ENCODE results near the gene IL1R1. TPM values are rescaled to one million over a fixed set of nuclear protein-coding genes. Genes with fewer than 3 reads are reported as not detected.

IL1R1 gene
- total and polyA plus RNA-seq, 10 of the 15 experiments (the other 5 are each of a cell fraction or from before 2014, with no cell fraction given), result 0.17 to 13.2 (median 0.53) TPM

- WGBS (ENCODE audit: insufficient coverage, insufficient replicate concordance, low lambda C conversion rate, missing lambda C conversion rate), result 44% methylated on average over 3 of the region's 3 CpGs
- Histone ChIP-seq H2AFZ (ENCODE audit: control insufficient read depth, low read depth, low read length) (no peak overlapping the region), H3K9me3 (replicated peaks; ENCODE audit: control insufficient read depth, insufficient read depth, low read length) (no peaks in the 10 kb centered on the region; the same call in 2 of the 3 replicates), H3K27ac (ENCODE audit: control insufficient read depth, insufficient read depth) (no peak overlapping the region), H3K4me3 (no peak overlapping the region), H3K9ac (ENCODE audit: control insufficient read depth, insufficient read depth, low read length) (no peak overlapping the region), H3K79me2 (ENCODE audit: control insufficient read depth, insufficient read depth, low read length) (no peaks in the 10 kb centered on the region), H3K4me1 (ENCODE audit: control insufficient read depth, insufficient read depth, low read length) (no peaks in the 10 kb centered on the region), H4K20me1 (ENCODE audit: control insufficient read depth, insufficient read depth) (no peaks in the 10 kb centered on the region), H3K27me3 (replicated peaks in 1 of 2; ENCODE audit: control insufficient read depth in 2 of 2, insufficient read depth in 2 of 2, low read length in 1 of 2) (no peaks in the 10 kb centered on the region), H3K36me3 (ENCODE audit: control insufficient read depth in 2 of 2, insufficient read depth in 2 of 2, low read length in 1 of 2) (no peaks in the 10 kb centered on the region), H3K4me2 (ENCODE audit: control insufficient read depth, insufficient read depth) (no peak overlapping the region)
- ATAC-seq (no peak), FAIRE-seq (no peak), DNase-seq (ENCODE audit: low read depth, low spot score) (no peak)
- intact Hi-C loops (cut with micrococcal nuclease; ENCODE audit: unreplicated experiment), result no loop called here
- ChIA-PET POLR2A (no interaction called here), RAD21 (ENCODE audit: unreplicated experiment) (interaction anchor here (3.3 kb wide), 1 partner anchor 17 kb away, joined by 10 read pairs; no protein-coding TSS in a partner anchor), CTCF (interaction anchor here (1.4 kb wide), 2 partner anchors 116 to 119 kb away, joined by 3 read pairs; no protein-coding TSS in a partner anchor), SMC1A (ENCODE audit: uncharacterized antibody, unreplicated experiment) (interaction anchor here (1.2 to 1.8 kb wide), 2 partner anchors 38 to 78 kb away, joined by 3 to 4 read pairs; no protein-coding TSS in a partner anchor)
- no TSS peak for BruUV-seq (replicated peaks)
- TF ChIP-seq SIX5 (IDR thresholded peaks at IDR 0.05; ENCODE audit: low read depth, low read length, severe bottlenecking), result no peak
- TF ChIP-seq HCFC1 (IDR thresholded peaks at IDR 0.05; ENCODE audit: low read length), result no peak
- TF ChIP-seq MTA3 (IDR thresholded peaks at IDR 0.05; ENCODE audit: borderline replicate concordance, low read length), result no peak
- TF ChIP-seq NFIC (IDR thresholded peaks at IDR 0.05; ENCODE audit: low read depth, low read length), result no peak
- no peak for TF ChIP-seq JUND (IDR thresholded peaks at IDR 0.05; ENCODE audit: low read depth, low read length)
- TF ChIP-seq USF2 (IDR thresholded peaks at IDR 0.05; ENCODE audit: borderline replicate concordance, low read depth, low read length), result no peak
- TF ChIP-seq HDAC6 (IDR thresholded peaks at IDR 0.05; ENCODE audit: unreplicated experiment), result no peak
- TF ChIP-seq CREB1 (IDR thresholded peaks at IDR 0.05; ENCODE audit: low read depth), result no peak
- TF ChIP-seq YBX1 (IDR thresholded peaks at IDR 0.05), result no peak
- TF ChIP-seq CTCF (IDR thresholded peaks at IDR 0.05 in 2 of 3, conservative IDR thresholded peaks at IDR 0.05 in 1 of 3; ENCODE audit: control insufficient read depth in 2 of 3, extremely low read depth in 1 of 3, insufficient read depth in 1 of 3, low read depth in 3 of 3, low read length in 3 of 3), result no peak
- no peak for TF ChIP-seq BRCA1 (IDR thresholded peaks at IDR 0.05; ENCODE audit: low read depth, low read length)
- no peak for TF ChIP-seq ZBED1 (IDR thresholded peaks at IDR 0.05; ENCODE audit: borderline replicate concordance)
- in situ Hi-C loops (cut with MboI), result no loop called here
These were observed 20.4 kb upstream of the IL1R1 start for GRCh38 chr2:102122115-102122514.
